CD4-positive, alpha-beta T cell (primary cell): ENCODE data around the gene PRDX6. TPM values are rescaled to one million over a fixed set of nuclear protein-coding genes. Genes with fewer than 3 reads are reported as not detected.

Experiments used
- ATAC-seq: fragments of 200-7000 bp; cut with Tn5 transposase; one replicate; pipeline ENCODE4 v1.10.0; 2022; ENCODE audit warnings: mild to moderate bottlenecking; ENCODE audit not compliant: poor library complexity
- CTCF ChIA-PET: fragments of 350-600 bp; sonication (Branson Sonifier 250); formaldehyde crosslinking; loops from one replicate; lab custom pipeline; 2021; ENCODE audit warnings: antibody characterized with exemption, inconsistent platforms; lab: Charles Lee
- POLR2A ChIA-PET: fragments of 350-600 bp; sonication (Branson Sonifier 250); formaldehyde crosslinking; loops from one replicate; lab custom pipeline; 2021; ENCODE audit warnings: antibody characterized with exemption, inconsistent platforms; lab: Charles Lee
- DNase-seq, 14 experiments: peaks; one replicate each; pipeline ENCODE4 v3.0.0-alpha.2; 2013 to 2020; ENCODE audit warnings: mixed read lengths in 2 of 14
- H3K27ac ChIP-seq, 2 donors: one replicate each; pipeline versions ENCODE4 v1.5.1 to v1.7.0; 2013; ENCODE audit warnings: low read length in 2 of 2, low read depth in 1 of 2, mild to moderate bottlenecking in 1 of 2
- H3K27me3 ChIP-seq, 2 experiments: 1 replicate in 1 of 2; 2 replicates in 1 of 2; pipeline versions ENCODE4 v1.6.1 to v1.7.0; 2013; ENCODE audit warnings: low read length in 2 of 2, control low read depth in 1 of 2, mild to moderate bottlenecking in 1 of 2, moderate library complexity in 1 of 2; ENCODE audit not compliant: insufficient read depth in 2 of 2, control insufficient read depth in 1 of 2
- H3K36me3 ChIP-seq: one replicate; pipeline ENCODE4 v1.6.1; 2013; ENCODE audit warnings: low read length, control low read depth; ENCODE audit not compliant: insufficient read depth
- H3K4me1 ChIP-seq: one replicate; pipeline ENCODE4 v1.6.1; 2013; ENCODE audit warnings: low read length, control low read depth; ENCODE audit not compliant: insufficient read depth
- H3K4me3 ChIP-seq: one replicate; pipeline ENCODE4 v1.5.1; 2013; ENCODE audit warnings: mild to moderate bottlenecking, low read length, moderate library complexity
- H3K9me3 ChIP-seq, 2 experiments: 1 replicate in 1 of 2; 2 replicates in 1 of 2; pipeline versions ENCODE4 v1.6.1 to v1.7.0; 2013; ENCODE audit warnings: low read length in 2 of 2, mild to moderate bottlenecking in 2 of 2, control low read depth in 1 of 2, moderate library complexity in 1 of 2; ENCODE audit not compliant: control insufficient read depth in 1 of 2, insufficient read depth in 1 of 2
- H3K27ac Mint-ChIP-seq: one replicate; pipeline ENCODE4 v1.8.0; 2020; ENCODE audit warnings: mixed read lengths
- H3K27me3 Mint-ChIP-seq: one replicate; pipeline ENCODE4 v1.8.0; 2021; ENCODE audit warnings: mixed read lengths
- H3K36me3 Mint-ChIP-seq: one replicate; pipeline ENCODE4 v1.8.0; 2021; ENCODE audit warnings: low read depth, mixed read lengths
- H3K4me1 Mint-ChIP-seq: one replicate; pipeline ENCODE4 v1.8.0; 2021; ENCODE audit warnings: low read depth, mixed read lengths
- H3K4me3 Mint-ChIP-seq: one replicate; pipeline ENCODE4 v1.8.0; 2020; ENCODE audit warnings: mild to moderate bottlenecking, mixed read lengths
- H3K9me3 Mint-ChIP-seq: one replicate; pipeline ENCODE4 v1.8.0; 2020; ENCODE audit warnings: mixed read lengths
- CTCF ChIP-seq: fragments of 200-600 bp; IDR thresholded peaks from one replicate; pipeline ENCODE4 v1.8.0; 2022; ENCODE audit warnings: antibody characterized with exemption, mild to moderate bottlenecking
- intact Hi-C, 2 experiments: fragments of 100-400 bp; cut with DNase I in 1 of 2; cut with micrococcal nuclease in 1 of 2; formaldehyde crosslinking; loops; one replicate each; pipeline versions ENCODE4 v1.15.1 to v1.9.0; 2023 to 2025; cut with DNase I, micrococcal nuclease
- total RNA-seq, 174 experiments: library from RNA in 2 of 174; stranded (reverse) in 2 of 174; gene quantifications; one replicate each; pipeline ENCODE4 v1.2.3 and lab custom pipeline; 2021 to 2026

The PRDX6 gene
- total RNA-seq, 2 experiments from 2014 or later, result 101 to 102 TPM

- POLR2A ChIA-PET, result no interaction called here
Measured at GRCh38 chr1:173433751-173434326, 43.3 kb upstream of the PRDX6 start.

GRCh38 chr1:173436841-173437428 is 40.2 kb upstream of the PRDX6 start:
- DNase-seq (no peak), ATAC-seq (no peak)
- intact Hi-C loops, result no loop called here
- Histone ChIP-seq H3K27ac (no peak overlapping the region), H3K9me3 (no peaks in the 10 kb centered on the region), H3K4me3 (no peak overlapping the region), H3K36me3 (peaks cover 3% of the 10 kb centered on the region), H3K4me1 (no peaks in the 10 kb centered on the region), H3K27me3 (no peaks in the 10 kb centered on the region)
- ChIA-PET POLR2A (no interaction called here), CTCF (no interaction called here)
- H3K27me3 Mint-ChIP-seq, result no peaks in the 10 kb centered on the region
- no peaks in the 10 kb centered on the region for H3K4me1 Mint-ChIP-seq
- H3K27ac Mint-ChIP-seq, result no peak overlapping the region
- TF ChIP-seq CTCF, result no peak
- H3K9me3 Mint-ChIP-seq, result no peaks in the 10 kb centered on the region
- H3K4me3 Mint-ChIP-seq, result no peak overlapping the region
- H3K36me3 Mint-ChIP-seq, result peaks cover 17% of the 10 kb centered on the region

More at GRCh38 chr1:173433751-173434326, 43.3 kb upstream of the PRDX6 start:
- H3K9me3 Mint-ChIP-seq, result no peaks in the 10 kb centered on the region
- no peaks in the 10 kb centered on the region for H3K36me3 Mint-ChIP-seq
- H3K27me3 ChIP-seq, result no peaks in the 10 kb centered on the region
- H3K36me3 ChIP-seq, result no peaks in the 10 kb centered on the region
- CTCF ChIA-PET, result no interaction called here
- ATAC-seq, result no peak
- peaks cover 23% of the 10 kb centered on the region for H3K4me1 Mint-ChIP-seq
- no peak overlapping the region for H3K4me3 Mint-ChIP-seq
- no peak for TF ChIP-seq CTCF
- no peak overlapping the region for H3K27ac ChIP-seq
- H3K4me1 ChIP-seq, result peaks cover 13% of the 10 kb centered on the region
- H3K4me3 ChIP-seq, result no peak overlapping the region
- no peak for DNase-seq
- intact Hi-C loops, result loop anchor here (5.0 kb wide), 3 partner anchors 283 to 1308 kb away; no protein-coding TSS in a partner anchor
- H3K27me3 Mint-ChIP-seq, result no peaks in the 10 kb centered on the region
- H3K27ac Mint-ChIP-seq, result no peak overlapping the region
- H3K9me3 ChIP-seq, result no peaks in the 10 kb centered on the region

- intact Hi-C loops, result no loop called here
- DNase-seq (no peak), ATAC-seq (no peak)
- no peaks in the 10 kb centered on the region for H3K27me3 ChIP-seq
- no peak overlapping the region for H3K4me3 ChIP-seq
- no peak overlapping the region for H3K27ac ChIP-seq
- H3K36me3 ChIP-seq, result peaks cover 5% of the 10 kb centered on the region
- H3K4me1 ChIP-seq, result no peaks in the 10 kb centered on the region
- H3K27ac Mint-ChIP-seq, result no peak overlapping the region
- H3K4me3 Mint-ChIP-seq, result no peak overlapping the region
- H3K36me3 Mint-ChIP-seq, result peaks cover 21% of the 10 kb centered on the region
- H3K4me1 Mint-ChIP-seq, result peaks cover 1% of the 10 kb centered on the region
- TF ChIP-seq CTCF, result no peak
- no peaks in the 10 kb centered on the region for H3K9me3 Mint-ChIP-seq
- H3K9me3 ChIP-seq, result no peaks in the 10 kb centered on the region
- H3K27me3 Mint-ChIP-seq, result no peaks in the 10 kb centered on the region
- ChIA-PET CTCF (interaction anchor here (1.2 kb wide), 1 partner anchor 9 kb away, joined by 3 read pairs; no protein-coding TSS in a partner anchor), POLR2A (no interaction called here)
Measured at GRCh38 chr1:173438675-173439074, 38.5 kb upstream of the PRDX6 start.
